ENCODE data around the gene MTHFD1L. TPM values are rescaled to one million over a fixed set of nuclear protein-coding genes. Genes with fewer than 3 reads are reported as not detected.

MTHFD1L gene
- total and polyA plus RNA-seq, 2 donors (not counting 3 experiments of a cell fraction or from before 2014, with no cell fraction given), result 40.2 to 120 TPM

- no TSS peak for BruUV-seq (replicated peaks)
- DNase-seq (ENCODE audit: low read depth, low spot score), result no peak
- Histone ChIP-seq H3K9ac (replicated peaks; ENCODE audit: extremely low read depth, insufficient read depth, low read length) (no peak overlapping the region), H3K9me1 (replicated peaks; ENCODE audit: control insufficient read depth, extremely low read depth, insufficient read depth, low read length) (no peaks in the 10 kb centered on the region), H4K20me1 (replicated peaks; ENCODE audit: control insufficient read depth, extremely low read depth, insufficient read depth, low read length) (no peaks in the 10 kb centered on the region), H2AFZ (ENCODE audit: low read depth, low read length) (no peak overlapping the region), H3K4me1 (ENCODE audit: control insufficient read depth, extremely low read depth, insufficient read depth, low read length) (no peaks in the 10 kb centered on the region), H3K4me2 (ENCODE audit: insufficient read depth, low read length) (no peak overlapping the region), H3K4me3 (replicated peaks in 1 of 3; ENCODE audit: insufficient read depth in 1 of 3, low read depth in 1 of 3, low read length in 3 of 3) (no peak overlapping the region), H3K79me2 (ENCODE audit: control insufficient read depth, insufficient read depth, low read length) (no peaks in the 10 kb centered on the region), H3K36me3 (ENCODE audit: control insufficient read depth in 2 of 2, extremely low read depth in 1 of 2, insufficient read depth in 2 of 2, low read length in 2 of 2) (peaks cover 11 to 12% of the 10 kb centered on the region in 2 experiments), H3K27ac (ENCODE audit: insufficient read depth, low read depth, low read length) (no peak overlapping the region), H3K27me3 (ENCODE audit: control insufficient read depth in 2 of 2, insufficient read depth in 2 of 2, low read length in 2 of 2) (no peaks in the 10 kb centered on the region), H3K9me3 (replicated peaks; ENCODE audit: control insufficient read depth, insufficient read depth, low read length) (no peaks in the 10 kb centered on the region)
- ChIA-PET CTCF (interaction anchor here (1.1 to 2.3 kb wide), 2 partner anchors 80 to 391 kb away, joined by 3 to 6 read pairs; no protein-coding TSS in a partner anchor), POLR2A (no interaction called here)
- no peak for FAIRE-seq
- dilution Hi-C loops (cut with MboI; ENCODE audit: extremely low pct_ligation_motif_present, low sequenced_read_pairs), result no loop called here
- TF ChIP-seq MAX (IDR thresholded peaks at IDR 0.05; ENCODE audit: insufficient read depth, insufficient read length) (no peak), JUN (IDR thresholded peaks at IDR 0.05; ENCODE audit: borderline replicate concordance, insufficient read depth, insufficient read length, low read depth) (peak; percentile 22)
- intact Hi-C loops (cut with micrococcal nuclease), result no loop called here
Measured at GRCh38 chr6:150934380-150934779, 68.9 kb downstream of the MTHFD1L start.

- no peak overlapping the region for H3K27ac ChIP-seq (ENCODE audit: insufficient read depth, low read depth, low read length)
- dilution Hi-C loops (cut with MboI; ENCODE audit: extremely low pct_ligation_motif_present, low sequenced_read_pairs), result no loop called here
- no peak overlapping the region for H2AFZ ChIP-seq (ENCODE audit: low read depth, low read length)
- no peak overlapping the region for H3K4me3 ChIP-seq (replicated peaks in 1 of 3; ENCODE audit: insufficient read depth in 1 of 3, low read depth in 1 of 3, low read length in 3 of 3)
- H3K79me2 ChIP-seq (ENCODE audit: control insufficient read depth, insufficient read depth, low read length), result no peaks in the 10 kb centered on the region
- H4K20me1 ChIP-seq (replicated peaks; ENCODE audit: control insufficient read depth, extremely low read depth, insufficient read depth, low read length), result no peaks in the 10 kb centered on the region
- no TSS peak for BruUV-seq (replicated peaks)
- H3K27me3 ChIP-seq (ENCODE audit: control insufficient read depth in 2 of 2, insufficient read depth in 2 of 2, low read length in 2 of 2), result no peaks in the 10 kb centered on the region
- ChIA-PET POLR2A (no interaction called here), CTCF (interaction anchor here (0.8 kb wide), 1 partner anchor 25 kb away, joined by 3 read pairs; no protein-coding TSS in a partner anchor)
- intact Hi-C loops (cut with micrococcal nuclease), result no loop called here
- no peaks in the 10 kb centered on the region for H3K4me1 ChIP-seq (ENCODE audit: control insufficient read depth, extremely low read depth, insufficient read depth, low read length)
- TF ChIP-seq POLR2AphosphoS5 (IDR thresholded peaks at IDR 0.05; ENCODE audit: insufficient read depth, low read depth, low read length) (no peak), JUN (IDR thresholded peaks at IDR 0.05; ENCODE audit: borderline replicate concordance, insufficient read depth, insufficient read length, low read depth) (no peak), POLR2A (IDR thresholded peaks at IDR 0.05; ENCODE audit: low read depth, low read length) (no peak), MAX (IDR thresholded peaks at IDR 0.05; ENCODE audit: insufficient read depth, insufficient read length) (no peak), MYC (IDR thresholded peaks at IDR 0.05; ENCODE audit: low read depth, low read length) (no peak), EZH2 (IDR thresholded peaks at IDR 0.05; ENCODE audit: borderline replicate concordance, low read depth, low read length, severe bottlenecking) (no peak), FOS (IDR thresholded peaks at IDR 0.05; ENCODE audit: borderline replicate concordance, insufficient read depth, low read length) (no peak), CTCF (IDR thresholded peaks at IDR 0.05; ENCODE audit: extremely low read depth in 1 of 2, insufficient read depth in 1 of 2, low read depth in 1 of 2, low read length in 2 of 2) (no peak), GATA2 (IDR thresholded peaks at IDR 0.05; ENCODE audit: insufficient read depth, insufficient read length, low read depth, low read length) (no peak)
- FAIRE-seq (no peak), DNase-seq (ENCODE audit: low read depth, low spot score) (no peak)
- H3K9me1 ChIP-seq (replicated peaks; ENCODE audit: control insufficient read depth, extremely low read depth, insufficient read depth, low read length), result no peaks in the 10 kb centered on the region
- no peaks in the 10 kb centered on the region for H3K9me3 ChIP-seq (replicated peaks; ENCODE audit: control insufficient read depth, insufficient read depth, low read length)
- no peak overlapping the region for H3K9ac ChIP-seq (replicated peaks; ENCODE audit: extremely low read depth, insufficient read depth, low read length)
- no peak overlapping the region for H3K4me2 ChIP-seq (ENCODE audit: insufficient read depth, low read length)
- peaks cover 11 to 13% of the 10 kb centered on the region in 2 experiments for H3K36me3 ChIP-seq (ENCODE audit: control insufficient read depth in 2 of 2, extremely low read depth in 1 of 2, insufficient read depth in 2 of 2, low read length in 2 of 2)
Measured at GRCh38 chr6:150936021-150936555, 70.6 kb downstream of the MTHFD1L start.
